K562 (cell line): ENCODE results near the gene FBXL3. TPM values are rescaled to one million over a fixed set of nuclear protein-coding genes. Genes with fewer than 3 reads are reported as not detected.
A peak's percentile ranks its signal among the peaks of the same experiment; 100 is the strongest.

Source experiments
- ATAC-seq: fragments of 200-7000 bp; cut with Tn5 transposase; 3 replicates; pipeline ENCODE4 v1.9.1; 2020; ENCODE audit warnings: moderate library complexity
- BruUV-seq: library from RNA; stranded (reverse); fragments of 400-500 nt; replicated peaks from 2 replicates; lab custom pipeline; 2021; lab: Mats Ljungman, UMichigan
- CTCF ChIA-PET: fragments of 300-600 bp; formaldehyde crosslinking; extraction: SDS; loops from one replicate; lab custom pipeline; 2021; ENCODE audit warnings: low intra/inter-chr PET ratio; lab: Yijun Ruan, JAX
- POLR2A ChIA-PET: fragments of 300-600, 350-650 bp; sonication (Branson Sonifier 250); formaldehyde crosslinking; extraction: SDS; loops from one replicate; lab custom pipeline; 2021; ENCODE audit warnings: antibody characterized with exemption, inconsistent platforms; lab: Yijun Ruan, JAX
- DNase-seq, 4 experiments: peaks; one replicate each; pipeline versions ENCODE4 v3.0.0 to v3.0.0-alpha.2; 2011 to 2018; ENCODE audit warnings: low spot score in 3 of 4, mixed read lengths in 3 of 4; ENCODE audit errors: extremely low read depth in 1 of 4
- FAIRE-seq: peaks from 2 replicates; lab custom pipeline; 2011; peaks lifted over from hg19 to GRCh38; lab: Jason Lieb, UNC
- H2AFZ ChIP-seq: 2 replicates; pipeline ENCODE4 v1.6.0; 2011; ENCODE audit warnings: low read depth, low read length, control low read depth, inconsistent platforms
- H3K27ac ChIP-seq: fragments of 200-600 bp; 3 replicates; pipeline ENCODE4 v1.8.0; 2011; ENCODE audit warnings: low read depth, mild to moderate bottlenecking, control low read depth, inconsistent platforms, low read length, moderate library complexity, mixed read lengths; ENCODE audit errors: extremely low read depth
- H3K27me3 ChIP-seq, 2 experiments: fragments of 300-600 bp in 1 of 2; 2 replicates in 1 of 2; 3 replicates in 1 of 2; pipeline versions ENCODE4 v1.6.0 to v1.8.0; 2011; ENCODE audit warnings: inconsistent platforms in 2 of 2, low read length in 2 of 2, mild to moderate bottlenecking in 1 of 2, mixed read lengths in 1 of 2, moderate library complexity in 1 of 2; ENCODE audit not compliant: control insufficient read depth in 2 of 2, insufficient read depth in 2 of 2
- H3K36me3 ChIP-seq: fragments of 300-600 bp; 3 replicates; pipeline ENCODE4 v1.8.0; 2011; ENCODE audit warnings: mild to moderate bottlenecking, low read length, inconsistent platforms; ENCODE audit not compliant: control insufficient read depth, insufficient read depth
- H3K4me1 ChIP-seq, 2 experiments: fragments of 200-600 bp in 1 of 2; replicated peaks in 1 of 2; 2 replicates in 1 of 2; 3 replicates in 1 of 2; pipeline versions ENCODE4 v1.5.1 to v1.8.0; 2011; ENCODE audit warnings: inconsistent platforms in 2 of 2, low read length in 2 of 2, mild to moderate bottlenecking in 1 of 2, mixed read lengths in 1 of 2, moderate library complexity in 1 of 2; ENCODE audit not compliant: control insufficient read depth in 2 of 2, insufficient read depth in 2 of 2
- H3K4me2 ChIP-seq: 2 replicates; pipeline ENCODE4 v1.6.1; 2011; ENCODE audit warnings: low read length, control low read depth, inconsistent platforms, mixed read lengths; ENCODE audit not compliant: insufficient read depth
- H3K4me3 ChIP-seq: fragments of 200-600 bp; sonication (generic), shearing (Covaris generic); 2 replicates; pipeline ENCODE4 v1.5.1; 2016; ENCODE audit warnings: control low read depth, inconsistent platforms
- H3K79me2 ChIP-seq: fragments of 200-600 bp; 3 replicates; pipeline ENCODE4 v1.8.0; 2011; ENCODE audit warnings: low read length, inconsistent platforms; ENCODE audit not compliant: control insufficient read depth, insufficient read depth
- H3K9ac ChIP-seq, 2 experiments: 2 replicates each; pipeline versions ENCODE4 v1.6.0 to v1.6.1; 2011; ENCODE audit warnings: low read depth in 2 of 2, low read length in 2 of 2, control low read depth in 1 of 2, inconsistent platforms in 1 of 2, mild to moderate bottlenecking in 1 of 2, mixed read lengths in 1 of 2; ENCODE audit not compliant: insufficient read depth in 1 of 2
- H3K9me1 ChIP-seq: one replicate; pipeline ENCODE4 v1.6.0; 2011; ENCODE audit warnings: inconsistent platforms, mild to moderate bottlenecking, low read length, moderate library complexity; ENCODE audit not compliant: control insufficient read depth, insufficient read depth
- H3K9me3 ChIP-seq: replicated peaks from 2 replicates; pipeline ENCODE4 v1.5.1; 2011; ENCODE audit warnings: low read depth, low read length, inconsistent platforms; ENCODE audit not compliant: control insufficient read depth, insufficient read depth
- H4K20me1 ChIP-seq: replicated peaks from 2 replicates; pipeline ENCODE4 v1.6.1; 2011; ENCODE audit warnings: low read length, inconsistent platforms, mixed read lengths; ENCODE audit not compliant: control insufficient read depth, insufficient read depth
- CHD7 ChIP-seq: fragments of 200-600 bp; sonication (generic); IDR thresholded peaks from one replicate; pipeline ENCODE4 v1.6.1; 2012; ENCODE audit warnings: mild to moderate bottlenecking, low read depth, low read length, inconsistent platforms
- FOXK2 ChIP-seq, 2 experiments: fragments of 450-650 bp; IDR thresholded peaks in 1 of 2; conservative IDR thresholded peaks in 1 of 2; 2 replicates each; pipeline ENCODE4 v1.6.1; 2016; ENCODE audit warnings: low read depth in 2 of 2, mild to moderate bottlenecking in 1 of 2
- PTRF ChIP-seq: fragments of 450-650 bp; IDR thresholded peaks from 2 replicates; pipeline ENCODE4 v1.6.1; 2016; ENCODE audit warnings: mild to moderate bottlenecking, missing genetic modification characterization, missing compliant biosample characterization
- SRSF9 ChIP-seq: fragments of 200-400 bp; formaldehyde crosslinking; IDR thresholded peaks from 2 replicates; pipeline ENCODE4 v1.6.1; 2017; ENCODE audit warnings: low read depth, low read length, borderline replicate concordance
- USF2 ChIP-seq: sonication (generic); formaldehyde crosslinking; IDR thresholded peaks from 2 replicates; pipeline ENCODE4 v1.5.0; 2020; ENCODE audit warnings: missing genetic modification reagents
- WGBS: fragments of 100-300 bp; shearing (Covaris generic); methylation state at CpG from one replicate; pipeline ENCODE4 v1.1.6; 2016; ENCODE audit warnings: low coverage, mixed read lengths; ENCODE audit not compliant: insufficient coverage; ENCODE audit errors: missing lambda C conversion rate; 5-methylcytosine and 5-hydroxymethylcytosine counted together
- in situ Hi-C: fragments of 300-500 bp; cut with MboI; formaldehyde crosslinking; loops from 4 replicates; pipeline ENCODE4 v1.15.0; 2018; ENCODE audit warnings: inconsistent platforms, mixed read lengths
- intact Hi-C: fragments of 100-400 bp; cut with micrococcal nuclease; formaldehyde crosslinking; loops from 2 replicates; pipeline ENCODE4 v1.14.2; 2022
- polyA plus RNA-seq, 8 experiments: library from polyadenylated mRNA; depleted of rRNA in 4 of 8; stranded (reverse) in 5 of 8; unstranded in 3 of 8; fragments of >200 nt; fragmentation: Nextera tagmentation in 2 of 8; fragmentation: Illumina TruSeq in 1 of 8; extraction: Ambion mirVana in 2 of 8; extraction: Trizol in 1 of 8; gene quantifications; 2 replicates each; pipeline versions ENCODE4 v1.2.1 to v1.2.3, GENCODE V29; 2011 to 2014; ENCODE audit warnings: inconsistent platforms in 1 of 8, missing spikeins in 1 of 8
- total RNA-seq, 7 experiments: library from RNA; depleted of rRNA in 6 of 7; stranded (reverse); fragments of >200 nt in 6 of 7; fragmentation: Illumina TruSeq in 2 of 7; extraction: Trizol in 2 of 7; gene quantifications; 2 replicates each; pipeline versions ENCODE4 v1.2.1 to v1.2.3, GENCODE V29; 2011 to 2021; ENCODE audit warnings: low replicate concordance in 1 of 7

FBXL3 gene
- total and polyA plus RNA-seq, 9 of the 15 experiments (the other 6 are each of a cell fraction or from before 2014, with no cell fraction given), result 3.8 to 16.4 (median 12.6) TPM

GRCh38 chr13:77016888-77017623 is 9.9 kb downstream of the FBXL3 start:
- H3K4me2 ChIP-seq, result no peak overlapping the region
- no peak for ATAC-seq
- no peak overlapping the region for H3K4me3 ChIP-seq
- H3K27ac ChIP-seq, result no peak overlapping the region
- BruUV-seq, result no TSS peak
- H3K79me2 ChIP-seq, result peaks cover 31% of the 10 kb centered on the region
- intact Hi-C loops, result no loop called here
- H2AFZ ChIP-seq, result no peak overlapping the region
- 93% methylated on average over 6 of the region's 6 CpGs for WGBS
- in situ Hi-C loops, result no loop called here
- no peaks in the 10 kb centered on the region for H3K9me1 ChIP-seq
- no peak for FAIRE-seq
- POLR2A ChIA-PET, result interaction anchor here (1.5 kb wide), 2 partner anchors 8 to 15 kb away, joined by 5 to 9 read pairs; no protein-coding TSS in a partner anchor
- H3K9me3 ChIP-seq, result no peaks in the 10 kb centered on the region
- H4K20me1 ChIP-seq, result no peaks in the 10 kb centered on the region
- H3K36me3 ChIP-seq, result peaks cover 86% of the 10 kb centered on the region
- H3K9ac ChIP-seq, result no peak overlapping the region
- CTCF ChIA-PET, result interaction anchor here (0.6 kb wide), 1 partner anchor 14 kb away, joined by 3 read pairs; no protein-coding TSS in a partner anchor
- H3K4me1 ChIP-seq, result no peaks in the 10 kb centered on the region
- DNase-seq, result peak in 1 of 4 experiments; percentile 8
- no peaks in the 10 kb centered on the region for H3K27me3 ChIP-seq
- no peak for TF ChIP-seq USF2 (CRISPR knock-in tag)
- no peak for TF ChIP-seq CHD7
- no peak for TF ChIP-seq FOXK2 (conservative IDR thresholded peaks at IDR 0.05 in 1 of 2, IDR thresholded peaks at IDR 0.05 in 1 of 2; ENCODE audit: low read depth in 2 of 2)
- TF ChIP-seq SRSF9, result no peak
- TF ChIP-seq PTRF (tag), result no peak
